A673 (cell line): ENCODE data around the gene ADD3. TPM values are rescaled to one million over a fixed set of nuclear protein-coding genes. Genes with fewer than 3 reads are reported as not detected.

Experiments used
- BruUV-seq: library from RNA; stranded (reverse); fragments of 400-500 nt; replicated peaks from 2 replicates; lab custom pipeline; 2021; lab: Mats Ljungman, UMichigan
- CTCF ChIA-PET: fragments of 300-600 bp; sonication (Branson Sonifier 250); formaldehyde crosslinking; loops from one replicate; lab custom pipeline; 2022; ENCODE audit warnings: antibody characterized with exemption; lab: Charles Lee
- POLR2A ChIA-PET: fragments of 300-600 bp; sonication (Branson Sonifier 250); formaldehyde crosslinking; loops from one replicate; lab custom pipeline; 2022; ENCODE audit warnings: antibody characterized with exemption; ENCODE audit not compliant: low non-redundant PET; lab: Charles Lee
- DNase-seq: peaks from one replicate; pipeline ENCODE4 v3.0.0-alpha.2; 2015; ENCODE audit warnings: low spot score
- H3K27ac ChIP-seq: fragments of 200-600 bp; sonication (generic); 2 replicates; pipeline ENCODE4 v1.5.1; 2016; ENCODE audit warnings: mixed run types, low read depth, mild to moderate bottlenecking, mixed read lengths, antibody characterized with exemption, low read length; ENCODE audit not compliant: poor library complexity, severe bottlenecking
- H3K27me3 ChIP-seq: fragments of 200-600 bp; sonication (generic); replicated peaks from 2 replicates; pipeline ENCODE4 v1.6.1; 2017; ENCODE audit warnings: mixed run types, low read depth, mild to moderate bottlenecking, mixed read lengths, antibody characterized with exemption, low read length; ENCODE audit not compliant: insufficient read depth, poor library complexity
- H3K36me3 ChIP-seq: fragments of 200-600 bp; sonication (generic); 2 replicates; pipeline ENCODE4 v1.6.1; 2016; ENCODE audit warnings: mixed run types, mild to moderate bottlenecking, mixed read lengths, antibody characterized with exemption, low read length; ENCODE audit not compliant: insufficient read depth, poor library complexity, severe bottlenecking
- H3K4me1 ChIP-seq: fragments of 200-600 bp; sonication (generic); 2 replicates; pipeline ENCODE4 v1.6.1; 2017; ENCODE audit warnings: mixed run types, mild to moderate bottlenecking, mixed read lengths, antibody characterized with exemption, low read length; ENCODE audit not compliant: insufficient read depth, poor library complexity, severe bottlenecking
- H3K4me3 ChIP-seq: fragments of 200-600 bp; sonication (generic); 2 replicates; pipeline ENCODE4 v1.5.1; 2016; ENCODE audit warnings: low read depth, mixed run types, mild to moderate bottlenecking, mixed read lengths, low read length; ENCODE audit not compliant: poor library complexity, severe bottlenecking
- H3K9me3 ChIP-seq: fragments of 200-600 bp; sonication (generic); 2 replicates; pipeline ENCODE4 v1.6.1; 2016; ENCODE audit warnings: mixed run types, low read depth, mild to moderate bottlenecking, mixed read lengths, antibody characterized with exemption, low read length; ENCODE audit not compliant: poor library complexity, severe bottlenecking
- EZH2 ChIP-seq: fragments of 200-600 bp; sonication (generic); IDR thresholded peaks from 2 replicates; pipeline ENCODE4 v1.6.1; 2017; ENCODE audit warnings: borderline replicate concordance, low read depth, mild to moderate bottlenecking, mixed read lengths, antibody characterized with exemption, low read length; ENCODE audit not compliant: poor library complexity, severe bottlenecking
- intact Hi-C: fragments of 100-400 bp; cut with micrococcal nuclease; formaldehyde crosslinking; loops from one replicate; pipeline ENCODE4 v1.10.0; 2022; ENCODE audit not compliant: unreplicated experiment
- total RNA-seq: library from RNA; stranded (reverse); gene quantifications from 2 replicates; pipeline ENCODE4 v1.2.3, GENCODE V29; 2021
- TF ChIP-seq, protein P1 (sequence below): fragments of 300-800, 200-600 bp; sonication (generic); conservative IDR thresholded peaks from 2 replicates; pipeline ENCODE4 v1.5.1; 2017; ENCODE audit warnings: low read depth, mild to moderate bottlenecking, antibody characterized with exemption, low read length, moderate library complexity, mixed read lengths

Gene ADD3
- total RNA-seq, 1 experiment from 2014 or later: 82.9 TPM

DNA sequence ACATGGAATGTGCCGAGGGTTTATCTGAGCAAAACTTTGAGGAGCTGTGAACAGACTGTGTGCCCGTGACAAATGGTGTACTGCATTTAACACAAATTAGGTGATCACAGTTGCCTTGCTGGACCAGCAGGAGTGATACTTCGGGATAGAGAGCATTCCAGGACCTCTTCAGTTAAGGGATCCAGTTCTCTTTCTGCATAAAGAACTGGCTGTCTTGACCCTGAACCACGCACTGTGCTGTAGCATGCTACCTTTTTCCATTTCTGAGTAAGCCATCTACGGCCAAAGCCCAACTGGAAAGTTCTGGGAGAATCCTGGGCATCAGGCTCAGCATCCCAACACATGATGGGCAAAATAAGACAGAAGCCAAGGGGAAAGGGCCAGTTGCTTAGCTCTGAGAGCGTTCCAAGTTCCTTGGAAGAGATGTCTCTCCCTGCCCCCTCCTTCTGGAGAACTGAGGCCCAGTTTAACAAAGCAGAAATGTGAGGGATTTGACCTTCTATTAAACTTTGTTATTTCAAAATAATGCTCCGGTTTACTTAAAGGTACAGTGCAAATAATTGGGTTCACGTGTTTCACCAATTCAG lies 37.9 kb upstream of the ADD3 start:
- BruUV-seq: no TSS peak
- Histone ChIP-seq H3K27me3 (no peaks in the 10 kb centered on the region), H3K4me3 (no peak overlapping the region), H3K9me3 (no peaks in the 10 kb centered on the region), H3K4me1 (peaks cover 6% of the 10 kb centered on the region), H3K36me3 (no peaks in the 10 kb centered on the region), H3K27ac (no peak overlapping the region)
- ChIA-PET CTCF (no interaction called here), POLR2A (no interaction called here)
- intact Hi-C loops: loop anchor here (10.0 kb wide), 1 partner anchor 305 kb away; no protein-coding TSS in a partner anchor
- no peak for DNase-seq
- TF ChIP-seq, protein P1, sequence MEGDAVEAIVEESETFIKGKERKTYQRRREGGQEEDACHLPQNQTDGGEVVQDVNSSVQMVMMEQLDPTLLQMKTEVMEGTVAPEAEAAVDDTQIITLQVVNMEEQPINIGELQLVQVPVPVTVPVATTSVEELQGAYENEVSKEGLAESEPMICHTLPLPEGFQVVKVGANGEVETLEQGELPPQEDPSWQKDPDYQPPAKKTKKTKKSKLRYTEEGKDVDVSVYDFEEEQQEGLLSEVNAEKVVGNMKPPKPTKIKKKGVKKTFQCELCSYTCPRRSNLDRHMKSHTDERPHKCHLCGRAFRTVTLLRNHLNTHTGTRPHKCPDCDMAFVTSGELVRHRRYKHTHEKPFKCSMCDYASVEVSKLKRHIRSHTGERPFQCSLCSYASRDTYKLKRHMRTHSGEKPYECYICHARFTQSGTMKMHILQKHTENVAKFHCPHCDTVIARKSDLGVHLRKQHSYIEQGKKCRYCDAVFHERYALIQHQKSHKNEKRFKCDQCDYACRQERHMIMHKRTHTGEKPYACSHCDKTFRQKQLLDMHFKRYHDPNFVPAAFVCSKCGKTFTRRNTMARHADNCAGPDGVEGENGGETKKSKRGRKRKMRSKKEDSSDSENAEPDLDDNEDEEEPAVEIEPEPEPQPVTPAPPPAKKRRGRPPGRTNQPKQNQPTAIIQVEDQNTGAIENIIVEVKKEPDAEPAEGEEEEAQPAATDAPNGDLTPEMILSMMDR: no peak
- TF ChIP-seq EZH2: no peak

DNA sequence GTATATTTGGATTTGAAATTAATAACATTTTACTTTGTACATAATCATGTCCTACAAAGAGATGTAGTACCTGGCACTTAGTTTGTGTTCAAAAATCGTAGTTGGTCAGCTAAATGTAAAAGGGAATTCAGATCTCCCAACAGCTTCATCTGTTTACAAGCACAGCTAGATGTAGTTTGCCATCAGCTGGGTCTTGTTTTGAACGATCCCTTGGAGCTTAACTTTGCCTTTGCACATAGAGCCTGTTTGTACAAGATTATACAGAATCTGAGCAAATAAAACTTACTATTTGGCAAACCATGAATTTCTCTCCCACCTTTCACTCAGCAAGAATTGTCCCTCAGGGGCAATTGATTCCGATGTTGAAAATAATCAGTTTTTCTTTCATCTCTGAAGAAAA lies 36.1 kb upstream of the ADD3 start:
- no peaks in the 10 kb centered on the region for H3K27me3 ChIP-seq
- peaks cover 6% of the 10 kb centered on the region for H3K4me1 ChIP-seq
- intact Hi-C loops: loop anchor here (10.0 kb wide), 1 partner anchor 303 kb away; no protein-coding TSS in a partner anchor
- H3K4me3 ChIP-seq: no peak overlapping the region
- POLR2A ChIA-PET: no interaction called here
- CTCF ChIA-PET: no interaction called here
- TF ChIP-seq EZH2: no peak
- TF ChIP-seq, protein P1: no peak
- H3K27ac ChIP-seq: no peak overlapping the region
- no peaks in the 10 kb centered on the region for H3K9me3 ChIP-seq
- DNase-seq: no peak
- no peaks in the 10 kb centered on the region for H3K36me3 ChIP-seq
- BruUV-seq: no TSS peak

DNA sequence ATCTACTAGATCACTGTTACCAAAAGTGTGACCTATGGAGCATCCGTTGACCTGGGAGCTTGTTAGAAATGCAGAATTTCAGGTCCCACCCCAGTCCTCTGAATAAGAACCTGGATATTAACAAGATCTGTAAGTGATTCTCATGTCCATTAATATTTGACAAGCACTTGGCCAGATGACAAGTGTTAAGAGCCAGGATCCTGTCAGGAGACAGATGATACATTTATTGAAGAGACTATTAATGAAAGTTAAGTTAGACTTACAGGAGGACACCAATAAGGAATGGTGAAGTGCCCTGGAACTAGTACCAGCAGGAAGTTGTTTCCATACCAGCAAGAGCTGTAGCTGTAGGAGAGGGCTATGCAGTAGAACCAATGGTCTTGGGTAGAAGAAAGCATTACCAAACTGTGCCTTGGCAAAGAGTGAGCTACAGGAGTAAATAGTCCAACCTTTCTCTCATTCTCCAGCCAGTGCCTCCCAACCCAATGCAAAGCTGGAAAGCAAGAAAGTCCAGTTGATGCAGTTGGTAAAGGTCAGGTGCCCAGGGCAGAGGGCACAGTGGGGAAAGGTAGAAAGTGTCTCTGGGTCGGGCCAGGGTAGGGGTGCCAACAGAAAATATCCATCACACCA lies 35.3 kb upstream of the ADD3 start:
- no peak overlapping the region for H3K4me3 ChIP-seq
- intact Hi-C loops: loop anchor here (10.0 kb wide), 1 partner anchor 302 kb away; no protein-coding TSS in a partner anchor
- no peak for DNase-seq
- CTCF ChIA-PET: no interaction called here
- H3K27ac ChIP-seq: no peak overlapping the region
- no peaks in the 10 kb centered on the region for H3K36me3 ChIP-seq
- H3K9me3 ChIP-seq: no peaks in the 10 kb centered on the region
- BruUV-seq: no TSS peak
- TF ChIP-seq EZH2: no peak
- POLR2A ChIA-PET: no interaction called here
- H3K27me3 ChIP-seq: no peaks in the 10 kb centered on the region
- H3K4me1 ChIP-seq: peaks cover 5% of the 10 kb centered on the region
